ENCODE measurements around the gene CEP104.

Gene CEP104

GRCh38 chr1:3762873-3763228 lies 94.2 kb downstream of the CEP104 start:
- no peak for DNase-seq (ENCODE audit: low read depth)

GRCh38 chr1:3762151-3762872 lies 94.7 kb downstream of the CEP104 start:
- no peak for DNase-seq (ENCODE audit: low read depth)

Data from non-pigmented ciliary epithelial cell (primary cell).